Body of pancreas (tissue), 4 donors: Measurements from ENCODE around the gene SUN2.

Source experiments
- CTCF ChIP-seq, 7 experiments: fragments of 450-650 bp in 4 of 7; fragments of 200-600 bp in 3 of 7; sonication (generic) in 3 of 7; IDR thresholded peaks; one replicate each; pipeline ENCODE4 v1.5.1; 2016 to 2019; ENCODE audit warnings: antibody characterized with exemption in 7 of 7
- POLR2A ChIP-seq, 3 donors: fragments of 450-650 bp; IDR thresholded peaks; one replicate each; pipeline ENCODE4 v1.6.1; 2016; ENCODE audit warnings: antibody characterized with exemption in 3 of 3, mild to moderate bottlenecking in 2 of 3

DNA sequence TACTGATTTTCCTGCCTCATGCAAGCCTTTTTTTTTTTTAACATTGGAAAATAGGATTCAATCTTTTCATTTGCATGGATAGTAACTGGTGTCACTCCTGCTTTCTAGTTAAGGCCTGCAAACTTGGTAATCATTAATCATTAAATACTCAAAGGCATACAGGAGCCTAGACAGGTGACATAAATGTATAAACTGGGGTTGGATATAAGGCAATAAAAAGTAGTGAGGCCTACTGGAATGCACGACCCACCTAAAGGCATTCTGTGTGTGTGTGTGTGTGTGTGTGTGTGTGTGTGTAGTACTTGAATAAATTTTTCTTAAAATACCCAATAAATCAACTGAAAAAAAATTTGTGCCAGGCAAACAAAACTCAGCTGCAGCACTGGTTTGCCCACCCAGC is 66.1 kb downstream of the SUN2 start:
- TF ChIP-seq CTCF (IDR thresholded peaks at IDR 0.05) (no peak), POLR2A (IDR thresholded peaks at IDR 0.05) (no peak)
